KMS-11 (cell line): Measurements from ENCODE around the gene DOK7.

ENCODE experiments used
- H2AFZ ChIP-seq: fragments of 200-600 bp; sonication (generic); 2 replicates; pipeline ENCODE4 v1.6.1; 2016; ENCODE audit warnings: antibody characterized with exemption, mixed run types, low read depth
- H3K27ac ChIP-seq: fragments of 200-600 bp; sonication (generic); 2 replicates; pipeline ENCODE4 v1.6.1; 2016; ENCODE audit warnings: mild to moderate bottlenecking, mixed run types
- H3K27me3 ChIP-seq: fragments of 200-600 bp; sonication (generic); 2 replicates; pipeline ENCODE4 v1.6.1; 2017; ENCODE audit warnings: mild to moderate bottlenecking, low read depth, mixed run types, moderate library complexity; ENCODE audit not compliant: insufficient read depth
- H3K36me3 ChIP-seq: fragments of 200-600 bp; sonication (generic); 2 replicates; pipeline ENCODE4 v1.6.1; 2017; ENCODE audit warnings: mild to moderate bottlenecking, mixed run types; ENCODE audit not compliant: insufficient read depth
- H3K4me1 ChIP-seq: fragments of 200-600 bp; sonication (generic); 2 replicates; pipeline ENCODE4 v1.6.1; 2016; ENCODE audit warnings: mild to moderate bottlenecking, low read depth, mixed run types; ENCODE audit not compliant: poor library complexity, severe bottlenecking
- H3K4me2 ChIP-seq: fragments of 200-600 bp; sonication (generic); 2 replicates; pipeline ENCODE4 v1.7.0; 2016; ENCODE audit warnings: mild to moderate bottlenecking, mixed run types
- H3K4me3 ChIP-seq: fragments of 200-600 bp; sonication (generic); IDR thresholded peaks from 2 replicates; pipeline ENCODE4 v1.6.1; 2017; ENCODE audit warnings: low read depth, low read length, mixed read lengths; ENCODE audit not compliant: insufficient read depth
- H3K79me2 ChIP-seq: fragments of 200-600 bp; sonication (generic); 2 replicates; pipeline ENCODE4 v1.6.1; 2016; ENCODE audit warnings: low read depth, mixed run types; ENCODE audit not compliant: insufficient read depth
- H3K9ac ChIP-seq: fragments of 200-600 bp; sonication (generic); 2 replicates; pipeline ENCODE4 v1.6.1; 2016; ENCODE audit warnings: mild to moderate bottlenecking, mixed run types
- H4K20me1 ChIP-seq: fragments of 200-600 bp; sonication (generic); 2 replicates; pipeline ENCODE4 v1.6.1; 2016; ENCODE audit warnings: mild to moderate bottlenecking, mixed run types; ENCODE audit not compliant: insufficient read depth
- CTCF ChIP-seq: fragments of 200-600 bp; sonication (generic); conservative IDR thresholded peaks from 2 replicates; pipeline ENCODE4 v1.6.1; 2017; ENCODE audit warnings: low read depth, mild to moderate bottlenecking, antibody characterized with exemption, low read length, moderate library complexity, mixed read lengths

DOK7 gene

GRCh38 chr4:3460926-3461325, 2.2 kb upstream of the DOK7 start:
- peaks cover 19% of the 10 kb centered on the region; the same call in 1 of the 2 replicates for H3K27me3 ChIP-seq
- H2AFZ ChIP-seq = no peak overlapping the region
- no peaks in the 10 kb centered on the region for H3K4me1 ChIP-seq
- no peaks in the 10 kb centered on the region for H4K20me1 ChIP-seq
- no peak overlapping the region for H3K27ac ChIP-seq
- H3K4me3 ChIP-seq = no peak overlapping the region
- no peaks in the 10 kb centered on the region for H3K79me2 ChIP-seq
- no peak overlapping the region for H3K4me2 ChIP-seq
- H3K36me3 ChIP-seq = no peaks in the 10 kb centered on the region
- no peak overlapping the region for H3K9ac ChIP-seq
- TF ChIP-seq CTCF = no peak

GRCh38 chr4:3461515-3462291, 1.4 kb upstream of the DOK7 start:
- Histone ChIP-seq H2AFZ (no peak overlapping the region), H3K4me2 (no peak overlapping the region)

GRCh38 chr4:3462321-3462789, 751 bp upstream of the DOK7 start:
- Histone ChIP-seq H3K4me2 (no peak overlapping the region), H2AFZ (no peak overlapping the region), H3K79me2 (no peaks in the 10 kb centered on the region), H3K9ac (no peak overlapping the region), H3K36me3 (no peaks in the 10 kb centered on the region), H3K4me3 (no peak overlapping the region), H3K4me1 (no peaks in the 10 kb centered on the region), H3K27me3 (peaks cover 17% of the 10 kb centered on the region; the same call in 1 of the 2 replicates), H4K20me1 (no peaks in the 10 kb centered on the region), H3K27ac (no peak overlapping the region)
- TF ChIP-seq CTCF = no peak

More at GRCh38 chr4:3461515-3462291, 1.4 kb upstream of the DOK7 start:
- H3K27me3 ChIP-seq = peaks cover 20% of the 10 kb centered on the region; the same call in 1 of the 2 replicates
- no peak overlapping the region for H3K4me3 ChIP-seq
- H3K9ac ChIP-seq = no peak overlapping the region
- no peaks in the 10 kb centered on the region for H3K79me2 ChIP-seq
- TF ChIP-seq CTCF = no peak
- H3K36me3 ChIP-seq = no peaks in the 10 kb centered on the region
- no peaks in the 10 kb centered on the region for H3K4me1 ChIP-seq
- no peaks in the 10 kb centered on the region for H4K20me1 ChIP-seq
- no peak overlapping the region for H3K27ac ChIP-seq

- Histone ChIP-seq H3K4me2 (no peak overlapping the region), H3K36me3 (no peaks in the 10 kb centered on the region), H2AFZ (no peak overlapping the region), H3K4me1 (no peaks in the 10 kb centered on the region), H3K27me3 (peaks cover 17% of the 10 kb centered on the region; the same call in 1 of the 2 replicates), H3K79me2 (no peaks in the 10 kb centered on the region), H3K4me3 (no peak overlapping the region), H3K27ac (no peak overlapping the region), H3K9ac (no peak overlapping the region), H4K20me1 (no peaks in the 10 kb centered on the region)
- no peak for TF ChIP-seq CTCF
Measured at GRCh38 chr4:3463556-3464348, 646 bp downstream of the DOK7 start.
